Fibroblast of lung (primary cell): ENCODE measurements around the gene EVX2. TPM values are rescaled to one million over a fixed set of nuclear protein-coding genes. Genes with fewer than 3 reads are reported as not detected.

Experiments used
- DNase-seq, 2 donors: peaks; one replicate each; pipeline versions ENCODE4 v3.0.0 to v3.0.0-alpha.2; 2010; ENCODE audit warnings: low read depth in 2 of 2
- H2AFZ ChIP-seq: 2 replicates; pipeline ENCODE4 v1.5.1; 2012; ENCODE audit warnings: low read length, control low read depth, inconsistent platforms
- H3K27ac ChIP-seq: 2 replicates; pipeline ENCODE4 v1.5.1; 2011; ENCODE audit warnings: low read length, control low read depth; ENCODE audit not compliant: insufficient read depth
- H3K27me3 ChIP-seq: 2 replicates; pipeline ENCODE4 v1.5.1; 2011; ENCODE audit warnings: mild to moderate bottlenecking, low read length; ENCODE audit not compliant: control insufficient read depth, insufficient read depth
- H3K36me3 ChIP-seq: 2 replicates; pipeline ENCODE4 v1.5.1; 2011; ENCODE audit warnings: low read length; ENCODE audit not compliant: control insufficient read depth, insufficient read depth
- H3K4me1 ChIP-seq: 2 replicates; pipeline ENCODE4 v1.5.1; 2011; ENCODE audit warnings: low read length; ENCODE audit not compliant: control insufficient read depth, insufficient read depth; ENCODE audit errors: extremely low read depth
- H3K4me2 ChIP-seq: 2 replicates; pipeline ENCODE4 v1.5.1; 2011; ENCODE audit warnings: low read length, control low read depth; ENCODE audit not compliant: insufficient read depth; ENCODE audit errors: extremely low read depth
- H3K4me3 ChIP-seq, 4 experiments: fragments of 200-600 bp in 1 of 4; sonication (generic) in 1 of 4; replicated peaks in 1 of 4; 2 replicates each; pipeline ENCODE4 v1.5.1; 2011 to 2016; ENCODE audit warnings: low read length in 4 of 4, low read depth in 3 of 4, mild to moderate bottlenecking in 3 of 4, control low read depth in 2 of 4, inconsistent platforms in 1 of 4, mixed read lengths in 1 of 4; ENCODE audit not compliant: insufficient read depth in 1 of 4; ENCODE audit errors: control extremely low read depth in 1 of 4
- H3K79me2 ChIP-seq: 2 replicates; pipeline ENCODE4 v1.5.1; 2012; ENCODE audit warnings: mild to moderate bottlenecking, low read length, inconsistent platforms; ENCODE audit not compliant: control insufficient read depth, insufficient read depth
- H3K9ac ChIP-seq: 2 replicates; pipeline ENCODE4 v1.5.1; 2011; ENCODE audit warnings: mild to moderate bottlenecking, low read length, control low read depth; ENCODE audit not compliant: insufficient read depth
- H3K9me3 ChIP-seq: 2 replicates; pipeline ENCODE4 v1.5.1; 2012; ENCODE audit warnings: low read depth, low read length; ENCODE audit not compliant: control insufficient read depth, insufficient read depth
- H4K20me1 ChIP-seq: 2 replicates; pipeline ENCODE4 v1.5.1; 2011; ENCODE audit warnings: low read length; ENCODE audit not compliant: control insufficient read depth, insufficient read depth; ENCODE audit errors: extremely low read depth
- EZH2 ChIP-seq: IDR thresholded peaks from 2 replicates; pipeline ENCODE4 v1.5.1; 2012; ENCODE audit warnings: low read length, control low read depth, mild to moderate bottlenecking; ENCODE audit errors: missing control alignments
- polyA plus RNA-seq, 2 donors: library from polyadenylated mRNA; depleted of rRNA in 1 of 2; stranded (reverse) in 1 of 2; unstranded in 1 of 2; fragments of >200 nt; gene quantifications; 2 replicates each; pipeline ENCODE4 v1.2.1, GENCODE V29; 2011 to 2012; ENCODE audit warnings: missing spikeins in 1 of 2
- total RNA-seq: library from RNA; depleted of rRNA; stranded (reverse); fragments of >200 nt; gene quantifications from 2 replicates; pipeline ENCODE4 v1.2.1, GENCODE V29; 2014
- TF ChIP-seq, protein P1 (sequence below), 2 donors: IDR thresholded peaks in 1 of 2; conservative IDR thresholded peaks in 1 of 2; 1 replicate in 1 of 2; 2 replicates in 1 of 2; pipeline ENCODE4 v1.5.1; 2011 to 2012; ENCODE audit warnings: low read length in 2 of 2, control low read depth in 1 of 2, inconsistent platforms in 1 of 2, low read depth in 1 of 2, mild to moderate bottlenecking in 1 of 2

EVX2 gene
- total and polyA plus RNA-seq, 2 donors (not counting 1 experiment from before 2014, with no cell fraction given) = not detected

DNA sequence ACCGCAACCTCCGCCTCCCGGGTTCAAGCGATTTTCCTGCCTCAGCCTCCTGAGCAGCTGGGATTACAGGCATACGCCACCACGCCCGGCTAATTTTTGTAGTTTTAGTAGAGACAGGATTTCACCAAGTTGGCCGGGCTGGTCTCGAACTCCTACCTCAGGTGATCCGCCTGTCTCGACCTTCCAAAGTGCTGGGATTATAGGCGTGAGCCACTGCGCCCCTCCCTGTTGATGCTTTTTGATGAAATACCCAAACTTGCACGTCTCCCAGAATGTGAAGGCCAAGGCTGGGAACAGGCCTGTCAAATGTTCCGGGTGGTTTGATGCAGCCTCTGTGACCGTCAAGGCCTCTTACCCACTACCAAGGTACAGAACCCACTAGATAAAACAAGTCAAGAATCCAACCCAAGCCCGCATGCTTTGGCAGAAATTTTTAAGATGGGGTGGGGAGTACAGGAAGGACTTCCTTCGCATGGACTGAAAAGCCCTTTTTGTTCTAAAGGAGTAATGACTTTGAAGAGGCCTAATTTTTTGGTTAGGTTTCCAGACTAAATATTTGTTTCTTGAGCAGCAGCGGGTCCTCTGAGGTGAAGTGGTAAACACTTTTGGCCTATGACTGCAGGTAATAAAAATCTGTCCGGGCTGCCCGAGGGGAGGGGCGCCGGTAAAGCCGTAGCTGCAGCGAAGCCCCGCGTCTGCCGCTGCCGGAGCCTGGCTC is 3.7 kb upstream of the EVX2 start:
- Histone ChIP-seq H3K4me3 (no peak overlapping the region), H3K27ac (no peak overlapping the region), H3K4me1 (no peaks in the 10 kb centered on the region), H3K36me3 (no peaks in the 10 kb centered on the region), H3K9ac (no peak overlapping the region), H2AFZ (no peak overlapping the region), H3K27me3 (peaks cover 87% of the 10 kb centered on the region), H3K9me3 (no peaks in the 10 kb centered on the region), H4K20me1 (no peaks in the 10 kb centered on the region), H3K79me2 (no peaks in the 10 kb centered on the region), H3K4me2 (no peak overlapping the region)
- no peak for DNase-seq
- TF ChIP-seq, protein P1, sequence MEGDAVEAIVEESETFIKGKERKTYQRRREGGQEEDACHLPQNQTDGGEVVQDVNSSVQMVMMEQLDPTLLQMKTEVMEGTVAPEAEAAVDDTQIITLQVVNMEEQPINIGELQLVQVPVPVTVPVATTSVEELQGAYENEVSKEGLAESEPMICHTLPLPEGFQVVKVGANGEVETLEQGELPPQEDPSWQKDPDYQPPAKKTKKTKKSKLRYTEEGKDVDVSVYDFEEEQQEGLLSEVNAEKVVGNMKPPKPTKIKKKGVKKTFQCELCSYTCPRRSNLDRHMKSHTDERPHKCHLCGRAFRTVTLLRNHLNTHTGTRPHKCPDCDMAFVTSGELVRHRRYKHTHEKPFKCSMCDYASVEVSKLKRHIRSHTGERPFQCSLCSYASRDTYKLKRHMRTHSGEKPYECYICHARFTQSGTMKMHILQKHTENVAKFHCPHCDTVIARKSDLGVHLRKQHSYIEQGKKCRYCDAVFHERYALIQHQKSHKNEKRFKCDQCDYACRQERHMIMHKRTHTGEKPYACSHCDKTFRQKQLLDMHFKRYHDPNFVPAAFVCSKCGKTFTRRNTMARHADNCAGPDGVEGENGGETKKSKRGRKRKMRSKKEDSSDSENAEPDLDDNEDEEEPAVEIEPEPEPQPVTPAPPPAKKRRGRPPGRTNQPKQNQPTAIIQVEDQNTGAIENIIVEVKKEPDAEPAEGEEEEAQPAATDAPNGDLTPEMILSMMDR (conservative IDR thresholded peaks at IDR 0.05 in 1 of 2, IDR thresholded peaks at IDR 0.05 in 1 of 2; ENCODE audit: low read depth in 1 of 2, low read length in 2 of 2) = no peak
- TF ChIP-seq EZH2 = no peak

DNA sequence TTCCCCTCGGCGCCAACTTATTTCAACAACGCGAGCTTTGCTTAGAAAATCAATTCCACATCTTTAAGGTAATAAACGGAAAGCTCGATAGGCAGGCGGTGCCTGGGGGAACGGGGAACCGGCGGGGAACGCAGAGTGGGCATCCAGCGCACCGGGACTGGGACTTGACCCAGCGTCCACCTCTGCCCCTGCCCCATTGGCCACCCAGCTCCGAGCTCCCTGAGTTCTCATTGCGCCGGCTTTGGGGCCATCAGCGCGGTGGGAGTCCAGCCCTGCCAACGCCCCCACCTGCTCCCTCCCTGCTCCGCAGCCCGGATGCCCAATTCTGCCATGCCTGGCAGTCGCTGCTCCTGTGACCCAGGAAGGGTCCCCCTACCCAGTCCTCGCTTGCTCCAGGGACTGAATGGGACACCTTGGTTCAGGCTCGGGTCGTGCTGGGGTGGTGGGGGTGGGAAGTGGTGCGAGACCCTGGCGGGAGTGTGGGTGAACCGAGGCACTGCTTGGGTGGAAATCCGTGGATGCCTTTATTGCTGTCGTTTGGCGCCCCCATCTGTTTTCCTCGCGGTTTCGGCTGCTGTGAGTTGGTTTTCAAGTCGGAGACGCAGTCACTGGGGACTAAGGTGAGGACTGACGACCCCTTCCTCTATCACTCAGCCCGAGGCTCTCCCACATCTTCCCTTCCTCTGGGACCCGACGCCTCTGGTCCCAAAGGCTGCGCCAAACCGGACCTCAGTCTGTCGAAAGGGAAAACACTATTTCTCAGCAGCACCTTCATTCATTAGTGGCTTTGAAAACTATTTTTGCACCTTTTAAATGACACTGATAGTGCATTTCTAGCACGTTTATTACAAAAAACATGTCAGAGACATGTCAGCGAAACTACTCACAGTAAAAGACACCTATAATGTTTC is 2.4 kb upstream of the EVX2 start:
- TF ChIP-seq EZH2 = peak; percentile 63
- TF ChIP-seq, protein P1 (conservative IDR thresholded peaks at IDR 0.05 in 1 of 2, IDR thresholded peaks at IDR 0.05 in 1 of 2; ENCODE audit: low read depth in 1 of 2, low read length in 2 of 2) = peak; percentile 41 to 57
- H3K4me2 ChIP-seq = no peak overlapping the region
- peak; percentile 25 to 39 for DNase-seq

DNA sequence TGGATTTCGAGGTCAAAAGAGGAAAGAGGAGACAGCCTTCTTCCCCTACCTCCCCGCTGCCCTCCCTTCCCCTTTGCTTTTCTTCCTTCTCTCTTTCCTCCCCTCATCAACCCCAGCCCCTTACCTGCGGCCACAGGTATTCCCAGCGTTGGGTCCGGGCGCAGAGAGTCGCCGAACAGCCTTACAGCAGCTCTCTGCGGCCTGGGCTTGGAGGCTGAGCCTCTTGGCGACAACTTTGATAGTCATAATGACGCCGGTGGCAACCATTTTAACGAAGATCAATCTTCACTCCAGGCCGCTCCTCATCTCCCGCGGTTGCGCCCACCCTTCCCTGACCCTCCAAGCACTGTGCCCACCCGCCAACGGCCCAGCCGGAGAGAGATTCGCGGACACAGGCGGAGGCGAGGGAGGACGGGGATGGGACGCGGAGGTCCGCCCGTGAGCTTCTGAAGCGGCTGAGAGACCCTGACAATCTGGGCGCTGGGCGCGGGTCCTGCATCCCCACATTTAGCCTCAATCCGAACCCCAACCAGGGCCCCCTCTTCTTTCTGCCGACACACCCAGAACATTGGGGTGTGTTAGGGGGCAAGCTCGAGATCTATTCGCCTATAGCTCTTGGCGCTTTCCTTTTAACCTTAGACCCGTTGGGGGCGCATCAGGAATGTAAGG is 1.5 kb upstream of the EVX2 start:
- no peaks in the 10 kb centered on the region for H3K36me3 ChIP-seq
- TF ChIP-seq, protein P1 (conservative IDR thresholded peaks at IDR 0.05 in 1 of 2, IDR thresholded peaks at IDR 0.05 in 1 of 2; ENCODE audit: low read depth in 1 of 2, low read length in 2 of 2) = no peak
- TF ChIP-seq EZH2 = peak; percentile 85
- H3K27me3 ChIP-seq = peaks cover 90% of the 10 kb centered on the region
- no peak overlapping the region for H3K9ac ChIP-seq
- H2AFZ ChIP-seq = no peak overlapping the region
- H3K9me3 ChIP-seq = no peaks in the 10 kb centered on the region
- H3K4me2 ChIP-seq = no peak overlapping the region
- H4K20me1 ChIP-seq = no peaks in the 10 kb centered on the region
- no peak overlapping the region for H3K4me3 ChIP-seq
- no peaks in the 10 kb centered on the region for H3K4me1 ChIP-seq
- no peaks in the 10 kb centered on the region for H3K79me2 ChIP-seq
- no peak for DNase-seq
- no peak overlapping the region for H3K27ac ChIP-seq

More for the DNA sequence above, 2.4 kb upstream of the EVX2 start:
- peaks cover 89% of the 10 kb centered on the region for H3K27me3 ChIP-seq
- H3K36me3 ChIP-seq = no peaks in the 10 kb centered on the region
- no peak overlapping the region for H3K9ac ChIP-seq
- H4K20me1 ChIP-seq = no peaks in the 10 kb centered on the region
- no peaks in the 10 kb centered on the region for H3K79me2 ChIP-seq
- H2AFZ ChIP-seq = no peak overlapping the region
- no peak overlapping the region for H3K27ac ChIP-seq
- no peaks in the 10 kb centered on the region for H3K9me3 ChIP-seq
- H3K4me3 ChIP-seq = no peak overlapping the region
- no peaks in the 10 kb centered on the region for H3K4me1 ChIP-seq
